ENCODE data around the gene NDOR1. TPM values are rescaled to one million over a fixed set of nuclear protein-coding genes. Genes with fewer than 3 reads are reported as not detected.

NDOR1 gene
- total RNA-seq, 1 donor from 2014 or later, result 39.4 TPM

DNA sequence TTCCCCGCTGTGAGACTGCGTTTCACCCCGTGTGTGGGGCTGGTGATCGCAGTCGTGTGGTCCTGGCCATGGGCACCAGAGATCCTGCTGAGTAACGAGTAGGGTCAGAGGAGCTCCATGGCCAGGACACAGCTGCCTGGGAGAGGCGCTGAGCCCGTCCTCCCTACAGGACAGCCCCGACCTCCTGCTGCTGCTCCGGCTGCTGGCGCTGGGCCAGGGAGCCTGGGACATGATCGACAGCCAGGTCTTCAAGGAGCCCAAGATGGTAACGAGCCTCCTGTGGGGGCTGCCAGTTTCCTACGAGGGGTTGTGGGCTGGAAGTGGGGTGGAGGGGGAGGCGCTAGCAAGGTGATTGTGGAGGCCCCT lies 60.6 kb downstream of the NDOR1 start:
- peaks cover 12% of the 10 kb centered on the region for H3K36me3 Mint-ChIP-seq (ENCODE audit: low read depth)

More for the DNA sequence above, 60.6 kb downstream of the NDOR1 start:
- no peak for TF ChIP-seq CTCF (conservative IDR thresholded peaks at IDR 0.05)
- H3K27ac Mint-ChIP-seq (ENCODE audit: unreplicated experiment), result no peak overlapping the region
- H3K4me3 Mint-ChIP-seq, result no peak overlapping the region
- no peaks in the 10 kb centered on the region for H3K9me3 Mint-ChIP-seq
- no peaks in the 10 kb centered on the region for H3K27me3 Mint-ChIP-seq (ENCODE audit: low read depth)
- H3K4me1 Mint-ChIP-seq, result peaks cover 10% of the 10 kb centered on the region
- DNase-seq (ENCODE audit: low read depth, low spot score), result no peak

Small RNAs within 50 kb of the gene (microRNA-seq; reads per million reads assigned to microRNA genes)
- not detected for gene MIR3621

Other genes with a start within 250 kb of the NDOR1 start
- gene PTGDS, start 228.2 kb upstream of the NDOR1 start, total RNA-seq, result not detected in 2 replicates
- gene LCNL1, start 222.7 kb upstream of the NDOR1 start, total RNA-seq, result not detected in 2 replicates
- 82.6 and 84.9 TPM in 2 replicates for gene PAXX, start 213.3 kb upstream of the NDOR1 start, total RNA-seq
- not detected in 2 replicates for gene CLIC3, start 209.1 kb upstream of the NDOR1 start, total RNA-seq
- gene ABCA2, start 177.5 kb upstream of the NDOR1 start, total RNA-seq, result 31.7 and 37.1 TPM in 2 replicates
- 0.14 TPM in 1 of 2 replicates, not detected in the other for gene FUT7, start 173.6 kb upstream of the NDOR1 start, total RNA-seq
- 54.7 and 61.1 TPM in 2 replicates for gene NPDC1, start 159.5 kb upstream of the NDOR1 start, total RNA-seq
- gene ENTPD2, start 151.6 kb upstream of the NDOR1 start, total RNA-seq, result not detected in 2 replicates
- gene SAPCD2, start 135.1 kb upstream of the NDOR1 start, total RNA-seq, result 29.8 and 31.1 TPM in 2 replicates
- 2.6 and 2.9 TPM in 2 replicates for gene UAP1L1, start 128.2 kb upstream of the NDOR1 start, total RNA-seq
- gene MAN1B1, start 118.7 kb upstream of the NDOR1 start, total RNA-seq, result 50.4 and 54.0 TPM in 2 replicates
- gene DPP7, start 91.0 kb upstream of the NDOR1 start, total RNA-seq, result 37.9 and 46.5 TPM in 2 replicates
- gene GRIN1, start 66.5 kb upstream of the NDOR1 start, total RNA-seq, result 0.14 and 0.44 TPM in 2 replicates
- gene LRRC26, start 35.6 kb upstream of the NDOR1 start, total RNA-seq, result 0.37 and 0.48 TPM in 2 replicates
- gene TMEM210, start 33.6 kb upstream of the NDOR1 start, total RNA-seq, result not detected in 2 replicates
- 69.3 and 71.7 TPM in 2 replicates for gene ANAPC2, start 17.1 kb upstream of the NDOR1 start, total RNA-seq
- gene SSNA1, start 17.0 kb upstream of the NDOR1 start, total RNA-seq, result 64.8 and 66.4 TPM in 2 replicates
- 22.0 and 25.1 TPM in 2 replicates for gene TPRN, start 5.0 kb upstream of the NDOR1 start, total RNA-seq
- 45.0 and 49.7 TPM in 2 replicates for gene TMEM203, start 52 bp upstream of the NDOR1 start, total RNA-seq
- gene RNF208, start 16.5 kb downstream of the NDOR1 start, total RNA-seq, result 9.7 and 10.1 TPM in 2 replicates
- gene CYSRT1, start 19.5 kb downstream of the NDOR1 start, total RNA-seq, result 1.2 and 1.6 TPM in 2 replicates
- 0.16 TPM in 1 of 2 replicates, not detected in the other for gene RNF224, start 21.8 kb downstream of the NDOR1 start, total RNA-seq
- not detected in 2 replicates for gene SLC34A3, start 25.2 kb downstream of the NDOR1 start, total RNA-seq
- 329 and 336 TPM in 2 replicates for gene TUBB4B, start 35.6 kb downstream of the NDOR1 start, total RNA-seq
- 0.26 TPM in 1 of 2 replicates, not detected in the other for gene STPG3, start 45.6 kb downstream of the NDOR1 start, total RNA-seq
- 76.7 and 79.0 TPM in 2 replicates for gene NELFB, start 49.6 kb downstream of the NDOR1 start, total RNA-seq
- gene TOR4A, start 72.0 kb downstream of the NDOR1 start, total RNA-seq, result 0.75 and 0.86 TPM in 2 replicates
- 31.7 and 33.7 TPM in 2 replicates for gene NRARP, start 96.6 kb downstream of the NDOR1 start, total RNA-seq
- gene EXD3, start 217.5 kb downstream of the NDOR1 start, total RNA-seq, result 15.1 and 17.6 TPM in 2 replicates
- gene NOXA1, start 217.7 kb downstream of the NDOR1 start, total RNA-seq, result 0.89 and 0.98 TPM in 2 replicates
- gene ENTPD8, start 235.7 kb downstream of the NDOR1 start, total RNA-seq, result 0.12 and 0.14 TPM in 2 replicates